B cell (primary cell): ENCODE results near the gene PDE11A. TPM values are rescaled to one million over a fixed set of nuclear protein-coding genes. Genes with fewer than 3 reads are reported as not detected.

Experiments
- ATAC-seq: fragments of 200-7000 bp; cut with Tn5 transposase; one replicate; pipeline ENCODE4 v1.10.0; 2021; ENCODE audit warnings: low read depth, mild to moderate bottlenecking, moderate number of reproducible peaks, moderate library complexity
- CTCF ChIA-PET: fragments of 350-600 bp; sonication (Branson Sonifier 250); formaldehyde crosslinking; loops from one replicate; lab custom pipeline; 2021; ENCODE audit warnings: antibody characterized with exemption, inconsistent platforms; lab: Charles Lee
- POLR2A ChIA-PET: fragments of 350-600 bp; sonication (Branson Sonifier 250); formaldehyde crosslinking; loops from one replicate; lab custom pipeline; 2021; ENCODE audit warnings: antibody characterized with exemption; lab: Charles Lee
- DNase-seq: peaks from one replicate; pipeline ENCODE4 v3.0.0; 2013
- H2AFZ ChIP-seq: 2 replicates; pipeline ENCODE4 v1.6.1; 2012; ENCODE audit warnings: mild to moderate bottlenecking, low read depth, low read length; ENCODE audit not compliant: insufficient read depth, poor library complexity, severe bottlenecking
- H3K27ac ChIP-seq, 2 donors: 1 replicate in 1 of 2; 2 replicates in 1 of 2; pipeline ENCODE4 v1.5.1; 2012 to 2013; ENCODE audit warnings: low read length in 2 of 2, mild to moderate bottlenecking in 2 of 2, moderate library complexity in 1 of 2
- H3K27me3 ChIP-seq, 4 experiments: fragments of 200-600 bp in 1 of 4; sonication (generic) in 1 of 4; replicated peaks in 1 of 4; 1 replicate in 2 of 4; 2 replicates in 2 of 4; pipeline versions ENCODE4 v1.6.1 to v1.7.0; 2013 to 2016; ENCODE audit warnings: low read length in 3 of 4, mild to moderate bottlenecking in 2 of 4, mixed read lengths in 1 of 4, moderate library complexity in 1 of 4; ENCODE audit not compliant: insufficient read depth in 4 of 4, control insufficient read depth in 3 of 4; ENCODE audit errors: control extremely low read depth in 1 of 4
- H3K36me3 ChIP-seq, 2 experiments: replicated peaks in 1 of 2; 1 replicate in 1 of 2; 2 replicates in 1 of 2; pipeline versions ENCODE4 v1.6.1 to v1.7.1; 2013; ENCODE audit warnings: low read length in 1 of 2; ENCODE audit not compliant: insufficient read depth in 2 of 2, control insufficient read depth in 1 of 2; ENCODE audit errors: control extremely low read depth in 1 of 2, extremely low read depth in 1 of 2
- H3K4me1 ChIP-seq, 2 donors: fragments of 200-600 bp in 1 of 2; sonication (generic) in 1 of 2; 1 replicate in 1 of 2; 2 replicates in 1 of 2; pipeline versions ENCODE4 v1.5.1 to v1.6.1; 2013 to 2017; ENCODE audit warnings: low read length in 2 of 2; ENCODE audit not compliant: control insufficient read depth in 2 of 2, insufficient read depth in 2 of 2
- H3K4me2 ChIP-seq: replicated peaks from 2 replicates; pipeline ENCODE3; 2012; ENCODE audit warnings: mild to moderate bottlenecking, low read depth, low read length; ENCODE audit not compliant: poor library complexity, severe bottlenecking
- H3K4me3 ChIP-seq, 5 experiments: fragments of 200-600 bp in 1 of 5; sonication (generic) in 1 of 5; 1 replicate in 3 of 5; 2 replicates in 2 of 5; pipeline versions ENCODE4 v1.5.1 to v1.7.0; 2011 to 2016; ENCODE audit warnings: low read length in 4 of 5, mild to moderate bottlenecking in 4 of 5, low read depth in 2 of 5, control low read depth in 1 of 5, moderate library complexity in 1 of 5; ENCODE audit not compliant: insufficient read depth in 1 of 5; ENCODE audit errors: control extremely low read depth in 1 of 5, extremely low read depth in 1 of 5
- H3K79me2 ChIP-seq: fragments of 200-600 bp; sonication (generic); one replicate; pipeline ENCODE4 v1.6.0; 2016; ENCODE audit warnings: low read length; ENCODE audit not compliant: control insufficient read depth, insufficient read depth
- H3K9ac ChIP-seq: fragments of 200-600 bp; sonication (generic); 2 replicates; pipeline ENCODE4 v1.6.1; 2017; ENCODE audit warnings: mild to moderate bottlenecking, low read length, moderate library complexity
- H3K9me3 ChIP-seq, 3 donors: one replicate each; pipeline versions ENCODE4 v1.6.1 to v1.7.1; 2013; ENCODE audit warnings: low read length in 2 of 3; ENCODE audit not compliant: control insufficient read depth in 2 of 3, insufficient read depth in 1 of 3; ENCODE audit errors: control extremely low read depth in 1 of 3
- H4K20me1 ChIP-seq: 2 replicates; pipeline ENCODE4 v1.6.0; 2012; ENCODE audit warnings: mild to moderate bottlenecking, low read length; ENCODE audit not compliant: insufficient read depth, control insufficient read depth, poor library complexity, severe bottlenecking
- H3K27ac Mint-ChIP-seq: one replicate; pipeline ENCODE4 v1.8.0; 2021; ENCODE audit warnings: mixed read lengths
- H3K27me3 Mint-ChIP-seq: one replicate; pipeline ENCODE4 v1.8.0; 2021; ENCODE audit warnings: mixed read lengths
- H3K4me1 Mint-ChIP-seq: one replicate; pipeline ENCODE4 v1.8.0; 2021; ENCODE audit warnings: mixed read lengths
- H3K4me3 Mint-ChIP-seq: one replicate; pipeline ENCODE4 v1.8.0; 2021; ENCODE audit warnings: mixed read lengths
- H3K9me3 Mint-ChIP-seq: one replicate; pipeline ENCODE4 v1.8.0; 2022; ENCODE audit warnings: mixed read lengths; ENCODE audit not compliant: insufficient read depth
- CTCF ChIP-seq: fragments of 200-600 bp; IDR thresholded peaks from one replicate; pipeline ENCODE4 v1.8.0; 2022; ENCODE audit warnings: antibody characterized with exemption, mild to moderate bottlenecking
- EZH2 ChIP-seq: IDR thresholded peaks from 2 replicates; pipeline ENCODE4 v1.6.1; 2012; ENCODE audit warnings: borderline replicate concordance, low read depth, mild to moderate bottlenecking, moderate library complexity, low read length; ENCODE audit not compliant: insufficient read depth, poor library complexity, severe bottlenecking
- WGBS: methylation state at CpG from one replicate; pipeline ENCODE4 v1.1.5; 2013; ENCODE audit warnings: missing lambda C conversion rate; ENCODE audit not compliant: insufficient coverage; 5-methylcytosine and 5-hydroxymethylcytosine counted together
- intact Hi-C: fragments of 100-400 bp; cut with micrococcal nuclease; formaldehyde crosslinking; loops from one replicate; pipeline ENCODE4 v1.10.0; 2022
- polyA plus RNA-seq: library from polyadenylated mRNA; depleted of rRNA; stranded (reverse); fragments of >200 nt; gene quantifications from 2 replicates; pipeline ENCODE4 v1.2.3, GENCODE V29; 2012
- total RNA-seq, 2 donors: library from RNA; stranded (reverse); fragments of 120-200 nt in 1 of 2; gene quantifications; 1 replicate in 1 of 2; 2 replicates in 1 of 2; pipeline versions ENCODE4 v1.2.3 to v1.2.4, GENCODE V29; 2013 to 2022

PDE11A gene
- total and polyA plus RNA-seq, 2 donors (not counting 1 experiment from before 2014, with no cell fraction given), result 0.25 TPM; not detected in 1

GRCh38 chr2:178088774-178089270, 16.2 kb upstream of the PDE11A start:
- H3K9me3 ChIP-seq, result no peaks in the 10 kb centered on the region
- no peak for DNase-seq
- Mint-ChIP-seq H3K4me3 (no peak overlapping the region), H3K27ac (no peak overlapping the region), H3K27me3 (peaks cover 15% of the 10 kb centered on the region), H3K4me1 (no peaks in the 10 kb centered on the region), H3K9me3 (no peaks in the 10 kb centered on the region)
- no peak for TF ChIP-seq CTCF
- no peak for TF ChIP-seq EZH2
- no peaks in the 10 kb centered on the region for H3K36me3 ChIP-seq
- no peak overlapping the region for H3K9ac ChIP-seq
- H3K4me1 ChIP-seq, result no peaks in the 10 kb centered on the region
- H4K20me1 ChIP-seq, result no peaks in the 10 kb centered on the region
- ChIA-PET POLR2A (no interaction called here), CTCF (no interaction called here)
- H3K4me3 ChIP-seq, result no peak overlapping the region
- intact Hi-C loops, result no loop called here
- no peak overlapping the region for H3K27ac ChIP-seq
- no peaks in the 10 kb centered on the region for H3K79me2 ChIP-seq
- WGBS, result 88% methylated on average over 4 of the region's 6 CpGs
- no peaks in the 10 kb centered on the region for H3K27me3 ChIP-seq
- H2AFZ ChIP-seq, result no peak overlapping the region
- H3K4me2 ChIP-seq, result no peak overlapping the region
- no peak for ATAC-seq

GRCh38 chr2:178084273-178084672, 11.7 kb upstream of the PDE11A start:
- no peaks in the 10 kb centered on the region for H4K20me1 ChIP-seq
- no peak overlapping the region for H3K27ac Mint-ChIP-seq
- H2AFZ ChIP-seq, result no peak overlapping the region
- H3K4me2 ChIP-seq, result no peak overlapping the region
- no peaks in the 10 kb centered on the region for H3K36me3 ChIP-seq
- H3K9me3 ChIP-seq, result no peaks in the 10 kb centered on the region
- H3K4me1 Mint-ChIP-seq, result no peaks in the 10 kb centered on the region
- 83% methylated on average over 1 of the region's 3 CpGs for WGBS
- H3K27ac ChIP-seq, result no peak overlapping the region
- intact Hi-C loops, result no loop called here
- H3K4me3 Mint-ChIP-seq, result no peak overlapping the region
- H3K9ac ChIP-seq, result no peak overlapping the region
- no peak overlapping the region for H3K4me3 ChIP-seq
- H3K9me3 Mint-ChIP-seq, result peaks cover 3% of the 10 kb centered on the region
- POLR2A ChIA-PET, result no interaction called here
- TF ChIP-seq CTCF, result no peak
- TF ChIP-seq EZH2, result no peak
- no peaks in the 10 kb centered on the region for H3K27me3 ChIP-seq
- H3K27me3 Mint-ChIP-seq, result peaks cover 17% of the 10 kb centered on the region
- no peak for ATAC-seq
- H3K4me1 ChIP-seq, result no peaks in the 10 kb centered on the region
- no peak for DNase-seq
- CTCF ChIA-PET, result no interaction called here
- H3K79me2 ChIP-seq, result no peaks in the 10 kb centered on the region
